NCI-H187 treated with DMSO at 0.1 percent for 48 hours (cell line): ENCODE data around the gene CIB4.
A peak's percentile ranks its signal among the peaks of the same experiment; 100 is the strongest.

Source experiments
- DNase-seq: peaks from one replicate; lab custom pipeline; 2025; lab: John Stamatoyannopoulos, UW

The CIB4 gene

DNA sequence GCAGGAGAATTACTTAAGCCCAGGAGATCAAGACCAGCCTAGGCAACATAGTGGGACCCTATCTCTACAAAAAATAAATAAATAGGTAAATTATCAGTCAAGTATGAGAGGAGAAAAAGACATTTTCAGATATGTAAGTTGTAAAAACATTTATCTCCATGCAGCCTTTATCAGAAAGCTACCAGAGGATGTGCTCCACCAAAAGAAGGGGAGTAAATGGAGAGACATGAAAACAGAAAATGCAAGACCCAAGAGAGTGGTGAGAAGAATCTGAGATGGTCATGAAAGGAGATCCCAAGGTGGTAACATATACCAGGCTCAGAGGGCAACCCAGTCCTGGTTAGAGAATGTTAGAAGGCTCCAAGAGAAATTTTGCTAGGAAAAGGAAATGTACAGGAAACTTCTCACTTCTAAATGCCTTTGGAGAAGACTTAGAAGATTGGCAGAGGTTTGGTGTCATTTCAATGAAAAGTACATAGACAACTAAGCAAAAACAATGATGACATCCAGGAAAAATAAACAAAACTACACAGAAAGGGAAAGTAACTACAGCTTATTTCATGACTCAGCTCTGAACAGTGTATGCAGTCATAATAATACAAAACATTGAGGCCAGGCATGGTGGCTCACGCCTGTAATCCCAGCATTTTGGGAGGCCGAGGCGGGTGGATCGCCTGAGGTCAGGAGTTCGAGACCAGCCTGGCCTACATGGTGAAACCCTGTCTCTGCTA is 19.5 kb downstream of the CIB4 start:
- no peak for DNase-seq

DNA sequence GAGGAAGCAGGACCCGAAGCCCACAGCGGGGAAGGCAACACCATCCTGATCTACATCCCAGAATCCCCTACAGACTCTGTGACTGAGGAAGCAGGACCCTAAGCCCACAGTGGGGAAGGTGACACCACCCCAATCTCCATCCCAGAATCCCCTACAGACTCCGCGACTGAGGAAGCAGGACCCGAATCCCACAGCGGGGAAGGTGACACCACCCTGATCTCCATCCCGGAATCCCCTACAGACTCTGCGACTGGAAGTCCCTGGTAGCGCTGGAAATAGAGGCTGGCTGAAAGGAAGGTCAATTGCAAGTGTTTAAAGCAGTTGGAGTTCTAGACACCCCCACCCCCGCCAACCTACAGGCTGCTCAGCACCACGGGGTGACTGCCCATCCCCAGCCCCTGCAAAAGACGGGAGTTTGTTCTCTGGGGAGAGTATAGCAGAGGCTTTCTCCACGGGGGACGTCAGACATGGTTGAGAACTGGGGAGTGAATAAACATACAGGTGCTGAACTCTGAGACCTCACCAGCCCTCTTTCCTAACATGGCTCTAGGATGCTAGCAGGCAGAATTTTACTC is 21.0 kb downstream of the CIB4 start:
- DNase-seq = no peak

DNA sequence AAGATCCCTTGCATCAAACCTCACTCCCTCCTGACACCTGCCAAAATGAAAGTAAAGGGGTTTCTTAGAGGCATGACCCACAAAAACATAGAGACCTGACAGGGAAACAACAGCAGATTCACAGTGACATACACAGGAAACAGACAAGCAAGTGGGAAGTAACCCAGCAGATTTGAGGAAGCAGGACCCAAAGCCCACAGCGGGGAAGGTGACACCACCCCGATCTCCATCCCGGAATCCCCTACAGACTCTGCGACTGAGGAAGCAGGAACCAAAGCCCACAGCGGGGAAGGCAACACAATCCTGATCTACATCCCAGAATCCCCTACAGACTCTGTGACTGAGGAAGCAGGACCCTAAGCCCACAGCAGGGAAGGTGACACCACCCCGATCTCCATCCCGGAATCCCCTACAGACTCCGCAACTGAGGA is 21.6 kb downstream of the CIB4 start:
- DNase-seq = no peak

DNA sequence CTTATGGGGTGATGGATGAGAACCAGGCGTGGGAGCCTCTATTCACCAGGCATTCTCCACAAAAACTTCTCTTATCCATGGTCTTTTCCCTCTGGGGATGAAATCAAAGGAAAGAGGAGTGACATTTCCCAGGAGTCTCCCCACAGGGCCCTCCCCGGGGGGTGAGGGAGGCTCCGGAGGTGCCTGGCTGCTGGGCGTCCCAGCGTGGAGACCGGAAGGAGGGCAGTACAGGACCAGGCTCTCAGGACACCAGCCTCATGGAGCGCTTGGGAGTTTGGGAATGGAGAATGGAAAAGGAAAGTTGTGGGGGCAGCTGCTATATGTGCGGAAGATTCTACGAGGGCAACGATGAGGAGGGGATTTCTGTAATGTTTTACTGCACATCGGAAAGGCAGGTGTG is 22.1 kb downstream of the CIB4 start:
- no peak for DNase-seq

DNA sequence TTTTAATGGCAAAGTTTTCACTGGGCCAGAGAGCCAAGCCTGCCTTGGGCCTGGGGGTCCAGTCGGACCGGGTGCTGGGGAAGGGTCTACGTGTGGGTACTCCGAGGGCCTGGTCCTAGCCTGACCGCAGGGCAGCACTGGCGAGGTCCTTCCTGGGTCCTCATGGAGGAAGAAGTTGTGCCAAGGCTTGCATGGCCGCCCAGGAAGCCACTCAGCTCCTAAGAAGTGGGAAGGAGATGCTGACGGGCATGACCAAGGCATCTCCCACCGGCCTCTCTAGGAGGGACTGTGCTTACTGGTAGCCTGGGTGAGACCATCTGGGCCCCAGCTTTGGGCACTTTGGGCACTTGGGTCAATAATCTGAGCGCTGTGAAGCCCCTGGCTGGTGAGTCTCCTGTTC is 22.6 kb downstream of the CIB4 start:
- DNase-seq = no peak

DNA sequence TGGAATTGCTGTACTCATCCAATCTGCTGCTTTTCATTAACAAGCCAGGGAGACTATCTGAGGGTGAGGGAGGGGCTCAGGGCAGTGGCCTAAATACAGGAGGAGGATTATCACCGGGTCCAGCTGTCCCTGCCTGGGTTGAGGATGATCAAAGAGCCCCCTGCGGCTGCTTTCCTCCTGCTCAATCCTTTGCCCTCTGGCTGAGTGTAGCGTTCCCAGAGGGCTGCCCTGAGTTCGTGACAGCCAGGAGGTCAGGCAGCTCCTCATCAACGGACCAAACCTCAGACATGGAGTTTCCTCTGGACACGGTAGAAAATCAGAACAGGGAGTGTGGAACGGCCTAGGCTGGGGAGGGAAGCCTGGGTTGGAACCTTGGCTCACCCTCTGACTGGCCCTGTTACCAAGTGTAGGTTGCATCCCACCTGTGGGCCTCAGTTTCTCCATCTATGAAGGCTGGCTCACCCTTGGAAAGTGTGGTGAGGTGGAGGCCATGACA is 23.5 kb downstream of the CIB4 start:
- no peak for DNase-seq

DNA sequence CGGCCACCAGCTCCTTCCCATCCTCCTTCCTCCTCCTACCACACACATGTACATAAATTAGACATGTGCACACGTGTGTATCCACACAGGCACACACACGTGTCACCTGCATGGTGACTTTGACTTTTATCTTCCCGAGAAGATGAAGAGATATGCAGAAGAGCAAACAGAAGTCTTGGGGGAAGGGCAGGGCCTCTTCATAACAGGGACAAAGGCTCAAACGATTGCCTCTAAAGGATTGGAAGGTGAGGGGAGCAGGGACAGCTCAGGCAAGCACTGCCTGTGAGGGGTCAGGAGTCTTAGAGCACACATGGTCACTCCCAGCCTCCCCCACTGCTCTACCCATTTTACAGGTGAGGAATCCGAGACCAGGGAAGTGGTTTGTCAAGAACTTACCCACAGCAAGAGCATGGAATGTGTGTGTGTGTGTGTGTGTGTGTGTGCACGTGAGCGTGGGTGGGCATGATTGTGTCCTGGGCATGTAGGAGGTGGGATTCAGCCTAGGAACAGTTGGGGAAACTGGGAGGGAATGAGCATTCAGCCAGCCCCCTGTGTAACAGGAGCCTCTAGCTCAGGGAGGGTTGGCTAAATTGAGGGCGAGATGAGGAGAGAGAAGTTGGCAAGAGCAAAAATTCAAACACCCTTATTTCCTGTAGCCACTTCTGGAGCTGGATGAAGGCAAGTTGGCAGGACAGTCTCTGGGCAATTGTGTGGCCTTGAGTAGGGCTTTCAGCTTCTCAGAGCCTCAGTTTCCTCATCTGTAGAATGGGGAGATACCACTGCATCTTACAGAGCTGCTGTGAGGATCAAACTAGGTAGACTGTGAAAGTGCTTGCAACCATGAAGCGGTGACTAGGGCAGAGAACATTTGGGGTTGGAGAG is 24.2 kb downstream of the CIB4 start:
- DNase-seq = no peak

DNA sequence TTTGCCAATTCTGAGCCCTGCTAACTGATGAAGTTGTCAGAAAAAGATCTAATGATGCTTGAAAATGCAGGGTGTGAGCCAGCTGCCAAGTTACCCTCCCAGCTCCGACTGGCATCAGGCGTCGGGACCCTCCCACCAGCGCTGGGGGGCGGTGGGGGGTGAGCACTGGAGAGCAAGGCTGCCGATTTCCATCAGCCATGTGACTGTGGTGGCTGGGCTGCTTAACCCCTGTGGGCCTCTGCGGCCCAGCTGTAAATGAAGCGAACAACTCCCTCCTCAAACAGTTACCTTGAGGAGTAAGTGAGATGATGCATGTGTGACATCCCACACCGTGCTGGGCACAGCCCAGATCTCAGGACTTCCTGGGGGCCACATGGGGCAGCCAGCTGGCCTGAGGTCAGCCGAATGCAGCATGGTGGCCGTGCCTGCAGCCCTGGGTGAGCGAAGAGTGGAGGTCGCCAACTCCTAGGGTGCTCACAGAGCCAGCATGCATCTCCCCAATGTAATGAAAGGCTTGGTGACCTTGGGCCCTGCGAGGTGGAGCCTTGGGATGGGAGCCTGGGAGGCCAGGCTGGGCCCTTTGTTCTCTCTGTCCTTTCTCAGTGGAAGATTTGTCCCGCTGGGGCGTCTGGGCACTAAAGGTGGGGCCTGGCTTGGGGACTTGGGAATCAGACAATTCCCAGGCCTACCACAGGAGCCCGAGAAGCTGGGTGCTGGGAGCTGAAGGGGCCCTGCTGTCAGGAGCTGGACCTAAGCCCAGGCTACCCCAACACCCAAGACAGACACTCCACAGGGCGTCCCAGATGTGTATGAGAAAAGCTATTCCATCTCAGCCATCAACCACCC is 25.1 kb downstream of the CIB4 start:
- no peak for DNase-seq

DNA sequence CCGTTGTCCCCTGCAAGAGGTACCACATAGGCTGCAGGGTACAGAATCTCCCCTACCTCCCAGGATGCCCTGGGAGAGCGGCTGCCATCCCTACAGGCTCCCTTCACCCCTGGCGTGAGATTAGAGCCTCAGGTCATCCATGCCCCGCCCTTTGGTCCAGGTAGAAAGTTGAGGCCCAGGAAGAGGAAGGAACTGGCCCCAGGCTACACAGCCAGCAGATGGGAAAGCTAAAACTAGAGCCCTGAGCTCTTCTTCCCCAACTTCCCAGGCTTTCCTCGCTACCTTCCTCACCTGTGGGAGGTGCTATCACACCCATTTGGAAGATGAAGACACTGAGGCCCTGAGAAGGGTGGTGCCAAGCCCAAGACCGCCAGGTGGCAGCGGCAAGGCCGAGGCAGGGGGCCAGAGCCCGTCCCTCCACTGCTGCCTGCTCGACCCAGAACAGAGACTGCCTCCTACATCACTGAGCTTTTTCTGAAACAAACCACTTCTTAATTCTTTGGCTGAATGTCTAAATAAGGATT is 25.8 kb downstream of the CIB4 start:
- no peak for DNase-seq

DNA sequence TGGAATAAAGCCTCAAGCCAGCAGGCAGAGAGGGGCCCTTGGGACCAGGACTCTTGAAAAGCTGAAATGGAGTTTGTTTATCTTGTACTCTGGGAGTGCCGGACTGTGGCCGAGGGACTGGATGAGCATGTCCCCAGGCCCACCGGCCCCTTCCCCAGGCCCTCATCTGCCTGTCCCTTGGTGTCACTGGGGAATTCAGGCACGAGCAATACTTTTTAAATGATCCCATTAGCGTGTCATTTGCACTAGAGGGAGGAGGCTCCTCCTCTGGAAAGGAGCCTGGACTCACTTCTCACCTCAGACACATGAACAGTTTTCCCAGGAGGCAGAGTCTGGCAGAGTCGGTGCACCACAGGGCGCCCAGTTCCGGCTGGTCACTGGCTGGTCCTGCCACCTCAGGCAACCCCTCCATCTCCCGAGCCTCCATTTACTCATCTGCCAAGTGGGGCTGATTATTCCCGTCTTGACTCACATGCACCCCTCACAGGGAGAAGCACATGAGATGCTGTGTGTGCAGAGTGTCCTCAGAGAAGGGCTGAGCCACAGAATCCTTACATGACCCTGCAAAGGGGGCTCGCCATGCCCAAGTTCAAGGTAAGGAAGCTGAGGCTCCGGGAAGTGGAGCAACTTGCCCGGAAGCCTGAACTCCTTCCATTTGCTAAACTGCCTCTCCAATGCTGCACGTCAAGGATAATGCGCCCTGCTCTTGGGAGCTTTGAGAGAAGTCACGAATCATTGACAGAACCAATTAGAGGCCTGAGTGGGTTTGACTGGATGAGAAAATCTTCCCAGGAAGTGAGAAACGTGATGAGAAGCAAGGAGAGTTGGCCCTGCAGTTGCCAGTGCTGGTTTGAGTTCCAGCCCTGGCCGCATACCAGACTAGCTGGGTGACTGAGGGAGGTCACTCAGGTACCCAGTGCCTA is 26.7 kb downstream of the CIB4 start:
- DNase-seq = peak; percentile 77

DNA sequence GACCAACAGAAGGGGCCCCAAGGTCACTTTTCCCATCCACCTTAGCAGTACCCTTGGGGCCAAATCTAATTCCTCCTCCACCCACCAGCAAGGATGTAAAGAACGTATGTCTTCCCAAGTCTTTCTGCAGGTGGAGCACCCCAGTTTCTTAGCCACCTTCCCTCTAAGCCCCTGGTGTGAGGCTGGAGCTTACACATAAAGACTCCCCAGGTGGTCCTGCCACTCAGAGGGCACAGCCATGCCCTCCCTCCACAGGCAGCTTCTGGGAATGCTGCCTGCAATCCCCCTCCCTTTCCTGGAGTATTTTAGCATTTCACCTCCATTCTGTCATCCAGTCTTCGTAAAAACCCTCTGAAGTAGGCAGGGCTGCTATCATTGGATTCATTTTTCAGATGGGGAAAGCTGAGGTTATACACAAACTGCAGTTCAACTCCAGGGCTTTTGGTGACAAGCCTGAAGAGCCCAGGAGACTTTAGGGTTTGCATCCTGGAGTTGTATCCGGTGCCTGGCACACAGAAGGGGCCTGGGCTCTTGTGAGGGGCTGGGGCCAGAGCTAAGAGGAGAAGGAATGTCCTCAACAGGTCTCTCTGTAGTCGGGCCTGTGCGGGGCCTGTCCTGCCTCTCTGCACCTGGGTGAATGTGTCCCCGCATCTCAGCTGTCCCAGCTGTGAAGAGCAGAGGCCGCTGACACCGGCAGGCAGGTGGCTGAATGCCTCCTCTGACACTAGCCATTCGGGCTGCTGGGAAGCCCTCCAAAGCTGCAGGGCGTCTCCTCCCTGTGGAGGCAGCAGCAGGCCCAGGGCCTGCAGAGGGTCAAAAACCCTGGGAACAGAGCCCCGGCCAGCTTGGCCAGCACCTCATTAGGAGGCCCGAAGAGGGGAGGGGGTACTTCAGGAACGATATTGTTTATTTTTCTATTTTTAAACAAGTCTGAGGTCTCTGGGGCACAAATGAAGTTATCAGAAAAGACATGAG is 27.6 kb downstream of the CIB4 start:
- DNase-seq = no peak

DNA sequence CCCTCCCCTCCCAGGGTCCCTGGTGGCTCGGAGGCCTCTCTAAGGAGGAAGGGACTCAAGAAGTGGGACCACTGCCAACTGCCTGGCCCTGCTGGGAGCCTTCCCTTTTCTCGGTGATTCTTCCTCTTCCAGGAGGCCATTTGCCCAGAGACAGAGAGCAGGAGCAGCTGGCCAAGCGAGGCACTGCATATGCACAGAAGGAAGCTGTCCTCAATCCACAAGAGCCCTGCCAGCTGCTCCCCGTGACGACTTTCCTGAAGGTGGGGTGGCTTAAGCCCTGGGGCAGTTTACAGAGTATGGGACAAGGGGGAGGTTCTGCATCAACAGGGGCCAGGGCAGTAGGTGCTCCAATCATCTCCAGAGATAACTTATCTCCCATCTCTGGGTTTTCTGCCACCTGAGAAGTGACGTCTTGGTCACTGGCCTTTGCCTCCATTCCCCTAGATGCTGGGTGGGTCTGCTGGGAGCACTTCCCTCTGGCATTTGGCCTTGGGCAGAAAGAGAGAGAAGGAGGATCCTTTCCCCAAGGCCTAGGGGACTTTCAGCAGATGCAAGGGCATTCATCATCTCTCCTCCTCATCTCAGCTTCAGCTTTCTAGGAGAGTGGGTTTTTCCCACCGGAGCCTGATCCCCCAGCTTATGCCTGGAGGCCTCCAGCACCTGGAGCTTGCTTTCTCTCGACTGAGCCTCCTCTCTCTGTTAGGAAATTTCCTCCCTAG is 28.5 kb downstream of the CIB4 start:
- no peak for DNase-seq

DNA sequence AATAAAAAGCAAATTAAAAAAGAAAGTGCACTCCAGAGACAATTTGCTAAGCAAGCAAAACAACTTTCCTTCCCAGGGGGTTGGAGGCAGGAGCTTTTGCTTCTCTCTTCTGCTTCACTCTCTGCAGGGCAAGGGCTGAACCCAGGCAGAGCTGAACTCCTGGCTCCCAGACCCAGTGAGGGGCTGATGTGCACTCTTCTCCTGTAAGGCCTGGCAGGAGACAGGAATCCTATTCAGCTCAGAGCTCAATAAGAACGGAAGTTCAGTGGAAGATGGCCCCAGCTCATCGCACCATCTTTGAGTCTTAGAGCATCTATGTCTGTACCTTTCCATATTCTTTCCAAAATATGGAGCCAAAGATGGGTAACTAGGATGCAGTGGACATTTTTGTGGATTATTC is 29.1 kb downstream of the CIB4 start:
- DNase-seq = no peak

DNA sequence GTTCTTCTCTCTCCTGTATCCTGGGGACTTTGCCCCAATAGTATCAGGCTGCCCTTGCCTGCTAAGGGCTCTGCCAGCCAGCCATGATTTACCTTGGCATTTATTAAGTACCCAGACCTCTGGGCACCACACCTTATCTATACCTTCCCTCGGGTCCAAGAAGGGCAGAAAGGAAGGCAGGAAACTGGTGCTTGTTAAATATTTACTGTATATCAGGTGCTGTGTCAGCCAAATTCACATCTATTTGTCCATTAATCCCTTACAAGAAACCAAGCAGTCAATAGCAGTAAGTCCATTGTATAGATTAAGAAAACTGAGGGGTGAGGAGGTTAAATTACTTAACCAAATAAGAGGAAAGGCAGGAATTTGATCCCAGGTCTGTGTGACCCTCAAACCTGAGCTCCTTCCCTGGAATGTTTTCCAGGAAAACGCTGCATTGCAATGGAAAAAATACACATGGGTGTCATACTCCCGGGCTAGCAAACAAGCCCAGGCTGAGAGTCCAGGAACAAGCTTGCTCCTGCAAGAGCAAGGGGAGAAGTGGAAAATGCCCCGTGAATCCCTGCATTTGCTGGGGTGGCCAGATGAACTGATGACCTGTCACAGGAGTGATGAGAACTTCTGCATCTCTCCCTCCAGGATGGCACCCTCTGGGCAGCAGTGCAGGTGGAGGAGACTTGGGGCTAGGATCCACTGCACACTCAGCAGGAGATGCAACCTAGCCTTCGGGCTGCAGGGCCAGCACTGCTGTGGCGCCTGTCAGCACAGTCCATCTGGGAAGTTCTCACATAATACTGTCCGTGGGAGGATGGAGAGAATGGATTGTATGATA is 30.4 kb downstream of the CIB4 start:
- DNase-seq = no peak

DNA sequence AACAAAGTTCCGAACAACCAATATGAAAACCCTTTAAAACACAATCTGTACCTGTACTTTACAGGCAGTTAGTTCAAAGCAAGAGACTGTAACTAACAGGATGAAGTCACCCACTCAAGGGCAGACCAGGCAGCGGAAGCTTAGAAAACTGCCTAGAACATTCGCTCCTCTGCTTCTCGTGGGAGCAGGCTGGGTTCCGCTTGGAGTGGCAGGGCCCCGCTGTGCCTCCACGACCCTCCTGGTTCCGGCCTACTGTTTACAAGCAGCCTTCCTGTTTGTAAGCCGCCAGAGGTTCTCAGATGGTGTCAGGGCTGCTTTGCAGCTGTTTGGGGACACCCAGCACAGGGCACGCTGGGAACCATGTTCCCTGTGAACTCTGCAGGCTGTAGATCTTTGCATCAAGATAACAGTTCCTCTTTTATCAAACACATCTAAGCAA is 31.3 kb downstream of the CIB4 start:
- DNase-seq = no peak

DNA sequence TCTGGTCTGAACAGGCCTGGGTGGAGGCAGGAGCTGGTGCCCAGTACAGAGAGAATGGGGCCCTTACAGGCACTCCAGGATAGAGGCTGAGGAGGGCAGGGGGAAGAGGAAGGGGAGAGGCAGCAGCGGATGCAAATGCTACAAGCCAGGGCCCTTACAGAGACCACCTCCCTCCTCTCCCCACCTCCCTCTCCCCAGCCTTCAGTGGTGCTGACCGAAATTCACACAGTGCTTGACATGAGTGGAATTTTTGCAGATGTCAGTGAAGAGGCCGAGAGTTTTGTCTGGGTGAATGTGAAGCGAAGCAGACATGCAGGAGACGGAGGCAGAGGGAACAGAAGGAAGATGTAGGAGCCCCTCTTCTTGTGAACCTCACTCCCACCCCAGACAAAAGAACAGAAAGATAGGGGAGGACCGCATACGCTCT is 31.9 kb downstream of the CIB4 start:
- no peak for DNase-seq

DNA sequence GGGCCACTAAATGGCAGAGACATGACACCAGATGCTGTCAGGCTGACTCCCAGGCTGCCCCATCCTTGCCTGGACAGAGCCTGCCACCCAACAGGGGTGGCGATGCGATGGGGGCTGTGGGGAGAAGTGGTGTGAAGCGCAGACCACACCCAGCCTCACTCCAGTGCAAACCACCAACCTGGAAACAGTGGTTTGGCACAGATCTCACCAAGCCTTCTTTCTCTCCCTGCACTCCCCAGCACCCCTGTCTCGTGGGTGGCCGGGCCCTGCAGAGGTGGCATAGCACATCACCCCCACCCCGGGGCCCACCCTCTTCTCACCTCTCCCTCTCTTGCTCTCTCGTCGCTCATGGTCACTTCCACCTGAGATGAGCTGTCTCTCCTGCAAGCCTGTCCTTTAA is 32.6 kb downstream of the CIB4 start:
- DNase-seq = no peak

DNA sequence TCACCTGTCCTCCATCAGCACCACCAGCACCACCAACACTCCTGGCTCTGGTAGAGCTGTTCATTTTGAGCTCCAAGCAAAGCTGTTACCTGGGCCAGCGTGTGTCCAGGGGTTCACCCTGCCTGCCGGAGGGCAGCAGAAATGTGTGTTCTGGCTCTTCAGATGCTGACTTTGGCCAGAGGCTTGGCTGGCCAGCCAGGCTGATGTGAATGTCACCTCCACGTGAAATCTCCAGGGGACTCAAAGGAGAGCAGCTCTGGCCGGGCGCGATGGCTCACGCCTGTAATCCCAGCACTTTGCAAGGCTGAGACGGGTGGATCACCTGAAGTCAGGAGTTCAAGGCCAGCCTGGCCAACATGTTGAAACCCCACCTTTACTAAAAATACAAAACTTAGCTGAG is 33.5 kb downstream of the CIB4 start:
- no peak for DNase-seq
